CD4-positive, alpha-beta T cell treated with Interleukin-15 for 1 hour (primary cell): Measurements from ENCODE around the gene CREBZF.
"Not testable (repeated sequence)": the region's sequence is repeated elsewhere in the genome, so short reads cannot be mapped to it uniquely, and the experiment has no call there.

Source experiments
- DNase-seq: peaks from one replicate; pipeline ENCODE4 v3.0.0-alpha.2; 2020

Gene CREBZF

DNA sequence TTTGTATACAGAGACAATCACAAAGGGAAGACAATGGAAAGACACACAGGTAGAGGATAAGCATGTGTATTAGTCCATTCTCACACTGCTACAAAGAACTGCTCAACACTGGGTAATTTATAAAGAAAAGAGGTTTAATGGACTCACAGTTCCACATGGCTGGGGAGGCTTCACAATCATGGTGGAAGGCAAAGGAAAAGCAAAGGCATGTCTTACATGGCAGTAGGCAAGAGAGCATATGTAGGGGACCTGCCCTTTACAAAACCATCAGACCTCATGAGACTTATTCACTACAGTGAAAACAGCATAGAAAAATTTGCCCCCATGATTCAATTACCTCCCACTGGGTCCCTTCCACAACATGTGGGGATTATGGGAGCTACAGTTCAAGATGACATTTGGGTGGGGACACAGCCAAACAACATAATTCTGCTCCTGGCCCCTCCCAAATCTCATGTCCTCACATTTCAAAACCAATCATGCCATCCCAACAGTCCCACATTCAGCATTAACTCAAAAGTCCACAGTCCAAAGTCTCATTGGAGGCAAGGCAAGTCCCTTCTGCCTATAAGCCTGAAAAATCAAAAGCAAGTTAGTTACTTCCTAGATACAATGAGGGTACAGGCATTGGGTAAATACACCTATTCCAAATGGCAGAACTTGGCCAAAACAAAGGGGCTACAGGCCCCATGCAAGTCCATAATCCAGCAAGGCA is 6.2 kb upstream of the CREBZF start:
- DNase-seq: not testable (repeated sequence)

- DNase-seq: no peak
Measured at GRCh38 chr11:85668157-85668556, 3.2 kb upstream of the CREBZF start.

- DNase-seq: no peak
Measured at GRCh38 chr11:85666687-85667086, 1.8 kb upstream of the CREBZF start.

DNA sequence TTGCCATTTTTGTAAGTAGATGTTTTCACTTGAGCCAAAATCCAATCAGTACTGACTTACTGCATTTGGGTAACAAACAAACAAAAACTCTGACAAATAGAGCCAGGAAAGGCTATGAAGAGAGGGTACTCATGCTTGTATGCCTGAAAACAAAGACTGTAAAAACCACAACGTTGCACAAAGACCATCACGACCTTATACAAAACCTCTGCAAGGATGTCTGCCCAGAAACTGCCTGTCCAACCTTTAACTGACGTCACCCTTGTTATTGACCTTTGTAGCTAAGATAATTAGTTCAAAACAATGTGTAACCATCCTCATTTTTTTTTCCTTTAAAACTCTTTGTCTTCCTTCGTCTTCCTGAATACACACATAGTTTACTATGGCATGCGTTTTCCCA is 804 bp upstream of the CREBZF start:
- DNase-seq: no peak

- DNase-seq: peak; percentile 89
Measured at GRCh38 chr11:85663753-85664614, 945 bp downstream of the CREBZF start.

DNA sequence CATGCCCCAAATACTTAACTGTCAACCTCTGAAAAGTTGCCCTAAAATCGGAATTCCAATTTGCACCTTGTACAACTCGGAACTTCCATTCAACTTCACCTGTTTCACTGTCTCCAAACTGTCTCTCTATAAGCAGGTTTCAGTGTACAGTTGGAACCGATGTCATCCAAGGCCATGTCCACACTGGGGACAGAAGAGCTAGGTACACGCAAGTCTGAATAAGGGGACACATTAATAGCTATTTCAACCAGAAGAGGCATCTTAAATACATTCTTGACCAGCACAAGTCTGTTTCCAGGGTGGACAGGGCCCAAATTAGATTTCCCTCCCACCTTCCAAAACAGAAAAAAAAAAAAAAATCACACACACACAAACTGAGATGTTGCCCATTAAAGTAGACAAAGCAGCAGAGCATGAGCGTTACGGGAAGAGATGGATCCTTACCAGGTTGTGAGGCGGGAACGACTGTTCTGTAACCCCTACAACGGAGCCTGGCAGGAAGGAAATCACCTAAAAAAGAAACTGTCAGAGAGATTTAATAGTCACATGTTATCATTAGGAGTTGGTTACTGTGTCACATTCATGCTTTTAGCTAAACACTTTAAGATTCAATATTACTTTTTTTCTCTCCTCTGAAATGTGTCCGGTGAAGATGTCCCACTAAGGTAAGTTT is 1.7 kb downstream of the CREBZF start:
- no peak for DNase-seq

DNA sequence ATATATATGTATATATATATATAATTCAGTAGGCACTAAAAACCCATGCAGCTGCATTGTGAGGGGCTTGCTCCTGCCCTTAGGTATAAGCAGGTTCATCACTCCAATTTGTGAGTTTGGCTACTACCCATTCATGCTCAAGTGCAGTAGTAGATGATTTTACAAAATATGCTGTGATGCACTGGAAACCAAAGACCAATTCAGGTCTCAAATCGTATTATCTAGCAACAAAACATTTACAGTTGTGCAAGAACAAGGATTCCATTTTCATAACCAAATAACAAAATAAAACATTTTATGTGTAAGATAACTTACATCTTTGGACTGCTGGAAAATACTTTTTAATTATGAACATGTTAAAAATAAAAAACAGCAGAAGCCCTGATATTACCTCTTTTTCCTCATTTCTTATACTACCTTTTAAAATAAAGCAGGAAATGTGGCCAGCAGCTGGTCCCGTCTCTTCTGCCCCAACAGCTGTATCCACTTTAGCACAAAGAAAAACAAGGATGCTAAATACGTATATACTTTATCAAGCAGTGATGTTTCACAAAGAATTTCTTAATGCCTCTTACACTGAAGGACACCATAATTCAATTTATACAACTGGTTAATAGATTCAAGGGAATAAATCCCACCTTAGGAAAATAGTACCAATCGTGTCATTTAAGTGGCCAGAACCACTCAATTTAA is 2.8 kb downstream of the CREBZF start:
- DNase-seq: no peak

GRCh38 chr11:85658180-85658579 is 6.7 kb downstream of the CREBZF start:
- DNase-seq: no peak

- no peak for DNase-seq
Measured at GRCh38 chr11:85656777-85657176, 8.2 kb downstream of the CREBZF start.

DNA sequence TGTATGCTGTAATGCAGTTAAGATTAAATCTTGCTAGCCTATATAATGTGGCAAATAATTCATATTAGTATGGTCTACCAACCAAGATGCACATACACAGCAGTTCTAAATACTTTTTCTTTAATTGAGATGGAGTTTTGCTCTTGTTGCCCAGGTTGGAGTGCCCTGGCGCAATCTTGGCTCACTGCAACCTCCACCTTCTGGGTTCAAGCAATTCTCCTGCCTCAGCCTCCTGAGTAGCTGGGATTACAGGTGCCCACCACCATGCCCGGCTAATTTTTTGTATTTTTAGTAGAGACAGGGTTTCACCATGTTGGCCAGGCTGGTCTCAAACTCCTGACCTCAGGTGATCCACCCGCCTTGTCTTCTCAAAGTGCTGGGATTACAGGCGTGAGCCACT is 10.6 kb downstream of the CREBZF start:
- DNase-seq: not testable (repeated sequence)

- no peak for DNase-seq
Measured at GRCh38 chr11:85652786-85653447, 12.0 kb downstream of the CREBZF start.

DNA sequence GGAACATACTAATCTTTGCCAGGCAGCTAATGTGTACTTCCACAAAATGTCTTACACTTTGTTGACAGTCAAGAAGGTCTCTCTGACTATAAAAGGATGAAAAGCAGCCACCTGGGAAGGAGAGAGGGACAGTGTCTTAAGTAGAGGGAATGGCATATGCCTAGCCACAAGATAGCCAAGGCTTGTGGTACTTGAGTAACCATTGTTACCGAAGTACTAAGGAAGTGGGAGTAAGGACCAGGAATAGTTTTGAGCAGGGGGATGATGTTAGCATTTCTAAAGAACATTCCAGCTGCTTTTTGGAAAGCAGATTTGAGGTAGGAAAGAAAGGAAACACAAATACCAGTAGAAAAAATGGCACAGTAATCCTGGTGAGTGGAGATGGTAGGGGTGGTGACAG is 13.8 kb downstream of the CREBZF start:
- no peak for DNase-seq

- peak; percentile 86 for DNase-seq
Measured at GRCh38 chr11:85647604-85648299, 17.2 kb downstream of the CREBZF start, which contains the start of gene TMEM126A. Gene TMEM126A, plus strand, starts transcription at chr11:85647967. Its CDS starts 2,289 bp downstream, at chr11:85650256.

GRCh38 chr11:85647078-85647477 is 17.9 kb downstream of the CREBZF start:
- DNase-seq: no peak

DNA sequence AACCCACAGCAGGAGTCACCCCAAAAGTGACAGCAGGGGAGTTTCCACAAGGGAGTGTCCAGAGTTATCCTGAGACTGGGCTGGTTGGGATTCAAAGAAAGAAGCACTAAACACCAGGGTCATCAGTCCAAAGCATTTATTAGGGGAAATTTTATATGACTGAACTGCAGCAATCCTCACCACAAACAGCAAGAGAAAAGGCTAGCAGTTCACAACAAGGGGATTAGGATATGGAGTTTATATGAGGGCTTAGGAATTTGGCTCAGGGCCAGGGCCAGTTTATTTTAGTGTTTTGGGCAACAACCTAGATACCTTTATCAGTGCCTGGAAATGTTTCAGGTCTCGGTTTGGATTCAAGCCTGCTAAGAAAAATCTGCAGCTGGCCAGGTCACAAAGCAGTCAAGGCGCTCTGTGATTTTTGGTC is 21.7 kb downstream of the CREBZF start:
- no peak for DNase-seq

- DNase-seq: no peak
Measured at GRCh38 chr11:85634747-85635146, 30.2 kb downstream of the CREBZF start.

DNA sequence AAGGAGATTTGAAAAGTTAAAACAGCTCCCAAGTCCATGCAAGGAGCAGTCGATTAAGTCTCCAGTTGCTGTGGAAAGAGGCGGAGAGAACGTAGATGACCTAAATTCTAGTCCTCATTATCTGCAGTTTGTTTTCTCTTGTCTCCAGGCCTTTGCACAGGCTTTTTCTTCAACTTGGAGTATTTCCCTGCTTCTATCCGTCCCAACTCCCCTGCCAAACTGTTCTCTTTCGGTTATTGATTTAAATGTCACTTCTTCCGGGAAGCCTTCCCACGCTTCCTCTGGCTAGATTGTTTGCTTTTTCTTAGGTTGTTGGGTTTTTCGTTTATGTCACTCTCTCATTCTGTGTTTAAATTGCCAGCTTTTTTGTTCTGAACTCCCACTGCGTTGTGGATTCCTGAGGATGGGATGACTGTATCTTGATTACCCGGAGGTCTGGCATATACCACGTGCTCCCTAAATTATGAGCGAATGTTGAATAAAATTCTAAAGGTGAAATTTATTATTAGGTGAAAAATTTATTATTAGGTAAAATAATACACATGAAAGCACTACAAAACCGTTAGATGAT is 36.1 kb downstream of the CREBZF start:
- DNase-seq: no peak

- DNase-seq: peak; percentile 93
Measured at GRCh38 chr11:85627998-85628770, 36.7 kb downstream of the CREBZF start, which contains the start of gene TMEM126B. Gene TMEM126B, plus strand, starts transcription at chr11:85628593. Its CDS starts 15 bp downstream, at chr11:85628608.

GRCh38 chr11:85627332-85627997 is 37.5 kb downstream of the CREBZF start, which contains the start of gene DLG2:
Gene DLG2, minus strand, starts transcription at chr11:85627344.
- no peak for DNase-seq

DNA sequence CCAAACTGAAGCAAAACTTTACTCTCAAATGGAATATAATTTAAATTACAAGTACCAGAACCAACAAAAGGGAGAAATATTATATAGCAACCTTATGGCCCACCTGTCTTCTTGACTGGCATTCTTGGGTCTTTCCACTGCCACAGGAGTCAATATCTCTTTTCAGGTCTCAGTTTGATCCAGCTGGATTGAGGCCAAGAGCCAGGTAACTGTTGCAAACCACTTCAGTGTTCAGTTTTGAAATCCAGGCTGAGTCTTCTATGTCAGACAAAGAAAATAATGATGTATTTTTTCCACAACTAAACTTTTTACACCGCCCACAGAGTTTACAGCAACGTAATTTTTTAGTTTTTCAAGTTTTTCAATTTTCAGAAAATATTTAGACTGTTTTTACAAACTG is 38.4 kb downstream of the CREBZF start:
- DNase-seq: no peak
